Stimulated activated CD4-positive, alpha-beta T cell treated with anti-CD3 and anti-CD28 coated beads, Interleukin-1b, Interleukin-23, amount 100 ng/mL, for 4 hours (primary cell): ENCODE measurements around the gene RMP24.
A peak's percentile ranks its signal among the peaks of the same experiment; 100 is the strongest.
"Not testable (repeated sequence)": the region's sequence is repeated elsewhere in the genome, so short reads cannot be mapped to it uniquely, and the experiment has no call there.

Source experiments
- DNase-seq, 2 donors: peaks; one replicate each; pipeline ENCODE4 v3.0.0-alpha.2; 2020; ENCODE audit warnings: low read depth in 2 of 2

Gene RMP24

GRCh38 chr18:35972197-35973000 is at the start of gene RMP24:
Gene RMP24, plus strand, starts transcription at chr18:35972679.
- peak; percentile 86 to 91 for DNase-seq

GRCh38 chr18:35923939-35924684 is 48.4 kb upstream of the RMP24 start:
- no peak for DNase-seq

GRCh38 chr18:35926884-35927283 is 45.6 kb upstream of the RMP24 start:
- DNase-seq = no peak

- DNase-seq = no peak
Measured at GRCh38 chr18:35927430-35927829, 45.0 kb upstream of the RMP24 start.

- DNase-seq = no peak
Measured at GRCh38 chr18:35933982-35934381, 38.5 kb upstream of the RMP24 start.

GRCh38 chr18:35934891-35935290 is 37.6 kb upstream of the RMP24 start:
- no peak for DNase-seq

- no peak for DNase-seq
Measured at GRCh38 chr18:35935805-35936204, 36.7 kb upstream of the RMP24 start.

GRCh38 chr18:35936951-35937350 is 35.5 kb upstream of the RMP24 start:
- no peak for DNase-seq

- no peak for DNase-seq
Measured at GRCh38 chr18:35938158-35938557, 34.3 kb upstream of the RMP24 start.

- DNase-seq = no peak
Measured at GRCh38 chr18:35938562-35938961, 33.9 kb upstream of the RMP24 start.

- DNase-seq = no peak
Measured at GRCh38 chr18:35939138-35939537, 33.3 kb upstream of the RMP24 start.

- no peak for DNase-seq
Measured at GRCh38 chr18:35941299-35941698, 31.2 kb upstream of the RMP24 start.

- no peak for DNase-seq
Measured at GRCh38 chr18:35942133-35942532, 30.3 kb upstream of the RMP24 start.

GRCh38 chr18:35942661-35943060 is 29.8 kb upstream of the RMP24 start:
- DNase-seq = no peak

- no peak for DNase-seq
Measured at GRCh38 chr18:35948080-35948479, 24.4 kb upstream of the RMP24 start.

GRCh38 chr18:35949090-35949489 is 23.4 kb upstream of the RMP24 start:
- DNase-seq = no peak

GRCh38 chr18:35949903-35950627 is 22.4 kb upstream of the RMP24 start:
- peak; percentile 24 to 39 for DNase-seq

- no peak for DNase-seq
Measured at GRCh38 chr18:35950628-35950982, 21.9 kb upstream of the RMP24 start.

- no peak for DNase-seq
Measured at GRCh38 chr18:35953688-35954087, 18.8 kb upstream of the RMP24 start.

GRCh38 chr18:35956226-35956625 is 16.3 kb upstream of the RMP24 start:
- no peak for DNase-seq

GRCh38 chr18:35962320-35962719 is 10.2 kb upstream of the RMP24 start:
- DNase-seq = no peak

- no peak for DNase-seq
Measured at GRCh38 chr18:35964319-35964718, 8.2 kb upstream of the RMP24 start.

GRCh38 chr18:35967866-35968265 is 4.6 kb upstream of the RMP24 start:
- DNase-seq = not testable (repeated sequence)
